HG02973 (cell line): ENCODE results near the gene MTUS2.

Experiments
- ATAC-seq: cut with Tn5 transposase; IDR thresholded peaks from one replicate; pipeline ENCODE4 v1.9.1; 2021; ENCODE audit warnings: moderate library complexity; ENCODE audit not compliant: unreplicated experiment

Gene MTUS2

DNA sequence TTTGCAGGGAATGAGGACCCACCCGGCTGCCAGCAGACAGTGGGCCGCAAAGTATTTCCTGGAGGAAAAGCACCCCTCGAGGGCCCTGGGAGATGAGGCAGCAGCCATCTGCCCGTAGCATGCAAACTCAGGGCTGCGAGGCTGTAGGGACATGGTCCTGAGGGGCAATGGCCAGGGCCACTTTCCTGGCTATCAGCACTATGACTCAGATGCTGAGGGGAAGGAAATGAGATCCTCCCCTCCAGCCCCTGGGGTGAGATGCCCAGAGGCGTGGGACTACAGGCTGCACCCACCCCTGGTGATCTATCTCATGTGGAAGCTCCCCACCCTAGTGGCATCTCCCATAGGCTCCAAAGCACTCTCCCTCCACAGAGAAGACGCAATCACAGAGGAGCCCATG is 695.2 kb downstream of the MTUS2 start:
- no peak for ATAC-seq

- ATAC-seq: no peak
Measured at GRCh38 chr13:29516012-29516411, 695.9 kb downstream of the MTUS2 start.

- ATAC-seq: no peak
Measured at GRCh38 chr13:29516880-29517279, 696.7 kb downstream of the MTUS2 start.

GRCh38 chr13:29519921-29520320 is 699.8 kb downstream of the MTUS2 start:
- no peak for ATAC-seq

- ATAC-seq: no peak
Measured at GRCh38 chr13:29520671-29521070, 700.5 kb downstream of the MTUS2 start.

DNA sequence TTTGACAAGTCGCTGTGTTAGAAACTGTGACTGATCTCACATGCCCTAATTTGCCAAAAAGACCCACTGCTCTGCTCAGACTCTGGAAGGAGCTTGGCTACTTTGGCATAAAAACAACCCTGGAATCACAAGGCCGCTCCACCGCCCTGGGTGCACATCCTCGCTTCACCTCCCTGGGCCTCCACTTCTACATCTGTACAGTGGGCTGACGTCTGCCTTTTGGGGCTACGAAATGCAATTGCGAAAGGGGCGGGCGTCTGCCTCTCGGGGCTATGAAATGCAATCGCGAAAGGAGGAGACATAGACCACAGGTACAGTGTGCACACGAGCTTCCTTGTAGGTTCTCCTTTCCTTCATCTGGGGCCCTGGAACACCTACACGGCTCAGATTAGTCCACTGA is 701.2 kb downstream of the MTUS2 start:
- no peak for ATAC-seq

- ATAC-seq: no peak
Measured at GRCh38 chr13:29522044-29522685, 702.0 kb downstream of the MTUS2 start.

GRCh38 chr13:29523199-29523961 is 703.2 kb downstream of the MTUS2 start:
- ATAC-seq: no peak

- ATAC-seq: no peak
Measured at GRCh38 chr13:29524176-29524575, 704.0 kb downstream of the MTUS2 start.

- ATAC-seq: no peak
Measured at GRCh38 chr13:29524641-29525040, 704.5 kb downstream of the MTUS2 start.

- ATAC-seq: no peak
Measured at GRCh38 chr13:29525757-29526156, 705.6 kb downstream of the MTUS2 start.

GRCh38 chr13:29526741-29527140 is 706.6 kb downstream of the MTUS2 start:
- no peak for ATAC-seq

- ATAC-seq: no peak
Measured at GRCh38 chr13:29527511-29527910, 707.4 kb downstream of the MTUS2 start.

- no peak for ATAC-seq
Measured at GRCh38 chr13:29527916-29528315, 707.8 kb downstream of the MTUS2 start.

GRCh38 chr13:29529754-29530153 is 709.6 kb downstream of the MTUS2 start:
- ATAC-seq: no peak

- no peak for ATAC-seq
Measured at GRCh38 chr13:29530901-29531300, 710.8 kb downstream of the MTUS2 start.

DNA sequence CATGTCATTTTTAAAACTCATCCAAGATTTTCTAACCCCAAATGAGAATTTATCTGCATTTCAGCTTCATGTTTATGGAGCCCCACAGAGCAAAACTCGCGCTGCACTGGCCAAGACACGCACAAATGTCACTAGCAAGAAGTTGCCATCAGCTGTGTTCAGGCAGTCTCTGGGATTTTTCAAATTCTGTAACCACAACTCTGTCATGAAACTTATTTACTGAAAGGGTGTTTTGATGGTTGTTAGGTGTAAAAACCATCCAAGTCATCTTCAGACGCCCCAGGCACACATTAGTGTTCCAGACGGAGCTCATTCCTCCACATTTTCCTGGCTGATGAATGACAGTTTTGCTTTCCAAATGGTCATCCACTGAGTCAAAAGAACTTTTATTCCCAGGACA is 712.0 kb downstream of the MTUS2 start:
- ATAC-seq: no peak

DNA sequence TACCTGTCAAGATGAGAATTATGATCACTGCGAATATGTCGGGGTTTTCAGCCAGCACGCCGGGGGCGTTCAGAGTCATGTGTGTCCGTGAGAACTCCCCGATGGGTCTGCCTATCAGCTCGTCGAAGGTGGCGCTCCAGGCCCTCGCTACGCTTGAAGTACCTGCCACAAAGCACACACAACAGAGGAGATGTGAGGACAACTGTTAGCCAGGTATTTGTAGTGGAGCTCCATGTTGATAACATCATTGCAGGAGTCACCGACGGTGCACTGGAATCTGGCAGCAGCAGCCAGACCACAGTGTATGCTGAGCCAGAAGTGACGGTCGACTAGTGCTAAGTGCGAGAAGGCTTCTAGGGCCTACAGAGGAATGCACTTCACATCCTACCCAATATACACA is 712.7 kb downstream of the MTUS2 start:
- no peak for ATAC-seq

- ATAC-seq: no peak
Measured at GRCh38 chr13:29534083-29534482, 713.9 kb downstream of the MTUS2 start.

DNA sequence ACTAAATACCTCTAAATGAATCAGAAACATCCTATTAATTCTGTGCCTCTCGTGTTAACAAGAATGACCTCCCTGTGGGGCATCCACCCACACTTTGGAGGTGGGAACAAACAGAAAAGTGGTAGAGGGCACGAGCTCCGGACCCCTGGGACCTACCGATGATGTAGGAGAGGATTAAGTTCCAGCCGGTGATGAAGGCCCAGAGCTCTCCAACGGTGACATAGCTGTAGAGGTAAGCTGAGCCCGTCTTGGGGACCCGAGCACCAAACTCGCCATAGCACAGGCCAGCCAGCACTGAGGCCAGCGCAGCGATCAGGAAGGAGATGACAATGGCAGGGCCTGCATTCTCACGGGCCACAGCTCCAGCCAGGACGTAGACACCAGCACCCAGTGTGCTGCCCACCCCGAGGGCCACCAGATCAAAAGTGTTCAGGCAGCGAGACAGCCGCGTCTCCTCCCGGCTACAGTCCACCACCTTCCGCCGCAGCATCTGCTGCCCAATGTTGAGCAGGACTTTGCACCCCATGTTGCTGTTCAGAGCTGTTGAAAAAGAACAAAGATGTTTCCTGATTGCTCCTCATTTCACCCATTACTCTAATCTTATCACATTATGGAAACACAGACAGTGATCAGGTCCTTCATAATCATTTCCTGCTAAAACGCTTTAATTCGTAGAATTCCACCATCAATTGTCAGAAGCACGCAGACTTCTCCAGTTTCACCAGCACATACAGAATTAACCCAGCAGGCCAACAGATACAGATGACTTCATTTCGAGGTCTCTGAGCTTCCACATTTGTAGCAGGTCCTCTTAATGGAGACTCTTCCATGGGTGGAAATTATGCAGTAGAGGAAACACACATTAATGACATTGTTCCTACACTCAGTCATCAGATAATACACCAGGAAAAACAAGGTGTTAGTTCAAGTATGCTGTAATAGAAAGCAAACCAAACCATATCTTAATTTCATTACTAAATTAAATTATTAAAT is 715.8 kb downstream of the MTUS2 start:
- ATAC-seq: no peak

- no peak for ATAC-seq
Measured at GRCh38 chr13:29536853-29537252, 716.7 kb downstream of the MTUS2 start.
